ENCODE data around the gene KDM7A.

Gene KDM7A

DNA sequence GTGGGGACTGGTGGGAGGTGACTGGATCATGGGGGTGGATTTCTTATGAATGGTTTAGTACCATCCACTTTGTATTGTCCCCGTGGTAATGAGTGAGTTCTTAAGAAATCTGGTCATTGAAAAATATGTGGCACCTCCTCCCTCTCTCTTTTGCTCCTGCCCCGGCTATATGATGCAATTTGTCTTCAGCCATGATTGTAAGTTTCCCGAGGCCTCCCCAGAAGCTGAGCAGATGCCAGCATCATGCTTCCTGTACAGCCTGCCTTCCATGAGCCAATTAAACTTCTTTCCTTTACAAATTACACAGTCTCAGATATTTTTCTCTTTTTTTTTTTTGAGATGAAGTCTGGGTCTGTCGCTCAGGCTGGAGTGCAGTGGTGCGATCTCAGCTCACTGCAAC, 2.6 kb upstream of the KDM7A start (continued):
- TF ChIP-seq SP3 (tag by site-specific recombination; IDR thresholded peaks at IDR 0.05) = no peak

DNA sequence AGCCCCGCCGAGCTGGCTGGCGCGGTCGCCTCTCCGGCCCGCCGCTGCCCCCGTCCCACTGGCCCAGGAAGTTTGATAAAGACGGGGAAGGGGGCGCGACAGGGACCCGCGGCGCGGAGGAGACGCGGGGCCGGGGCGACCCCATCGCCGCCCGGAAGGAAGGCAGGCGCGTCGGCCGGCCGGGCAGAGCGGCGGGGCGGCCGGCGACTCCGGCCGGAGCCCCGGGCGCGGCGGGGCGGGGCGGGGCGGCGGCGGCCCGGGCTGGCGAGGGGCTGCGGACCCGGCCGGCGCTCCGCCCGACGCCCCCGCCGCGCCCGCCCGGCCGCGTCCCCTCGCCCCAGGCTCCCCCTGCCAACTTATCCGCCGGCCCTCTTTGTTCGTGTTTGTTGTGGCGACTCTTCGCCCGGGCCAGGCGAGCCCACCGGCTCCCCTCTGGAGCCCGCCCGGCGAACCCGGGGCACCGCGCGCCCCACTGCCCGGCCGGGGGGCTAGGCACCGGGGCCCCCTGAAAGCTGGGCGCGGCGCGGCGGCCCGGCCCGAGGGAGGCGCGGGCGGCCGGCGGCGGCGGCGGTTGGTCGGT, 571 bp downstream of the KDM7A start:
- ChIA-PET POLR2A (interaction anchor here (1.5 kb wide), 1 partner anchor 10 kb away, joined by 9 read pairs; no protein-coding TSS in a partner anchor), CTCF (interaction anchor here (0.6 kb wide), 1 partner anchor 544 kb away, joined by 3 read pairs; no protein-coding TSS in a partner anchor)
- no peaks in the 10 kb centered on the region for H3K4me1 ChIP-seq (ENCODE audit: control insufficient read depth, insufficient read depth, low read length)
- H3K4me3 ChIP-seq (ENCODE audit: low read depth, low read length) = peak overlapping the region; percentile 72
- no peaks in the 10 kb centered on the region for H3K9me3 ChIP-seq (ENCODE audit: control insufficient read depth, insufficient read depth, low read depth, low read length)
- H3K27ac ChIP-seq (ENCODE audit: extremely low read depth, low read depth, low read length) = peak overlapping the region; percentile 86
- no peaks in the 10 kb centered on the region for H3K36me3 ChIP-seq (ENCODE audit: control insufficient read depth in 2 of 2, insufficient read depth in 1 of 2, low read length in 2 of 2)
- TF ChIP-seq ZNF560 (tag by site-specific recombination; IDR thresholded peaks at IDR 0.05; ENCODE audit: borderline replicate concordance) (no peak), ZNF140 (tag by site-specific recombination; IDR thresholded peaks at IDR 0.05) (no peak), ZNF16 (tag by site-specific recombination; IDR thresholded peaks at IDR 0.05; ENCODE audit: low read depth) (no peak), ZSCAN16 (tag by site-specific recombination; IDR thresholded peaks at IDR 0.05) (no peak), ZNF335 (tag by site-specific recombination; conservative IDR thresholded peaks at IDR 0.05) (peak; percentile 37; the same call in 1 of the 2 replicates), ZNF791 (tag by site-specific recombination; IDR thresholded peaks at IDR 0.05) (no peak), ZNF585B (tag by site-specific recombination; IDR thresholded peaks at IDR 0.05) (no peak)

DNA sequence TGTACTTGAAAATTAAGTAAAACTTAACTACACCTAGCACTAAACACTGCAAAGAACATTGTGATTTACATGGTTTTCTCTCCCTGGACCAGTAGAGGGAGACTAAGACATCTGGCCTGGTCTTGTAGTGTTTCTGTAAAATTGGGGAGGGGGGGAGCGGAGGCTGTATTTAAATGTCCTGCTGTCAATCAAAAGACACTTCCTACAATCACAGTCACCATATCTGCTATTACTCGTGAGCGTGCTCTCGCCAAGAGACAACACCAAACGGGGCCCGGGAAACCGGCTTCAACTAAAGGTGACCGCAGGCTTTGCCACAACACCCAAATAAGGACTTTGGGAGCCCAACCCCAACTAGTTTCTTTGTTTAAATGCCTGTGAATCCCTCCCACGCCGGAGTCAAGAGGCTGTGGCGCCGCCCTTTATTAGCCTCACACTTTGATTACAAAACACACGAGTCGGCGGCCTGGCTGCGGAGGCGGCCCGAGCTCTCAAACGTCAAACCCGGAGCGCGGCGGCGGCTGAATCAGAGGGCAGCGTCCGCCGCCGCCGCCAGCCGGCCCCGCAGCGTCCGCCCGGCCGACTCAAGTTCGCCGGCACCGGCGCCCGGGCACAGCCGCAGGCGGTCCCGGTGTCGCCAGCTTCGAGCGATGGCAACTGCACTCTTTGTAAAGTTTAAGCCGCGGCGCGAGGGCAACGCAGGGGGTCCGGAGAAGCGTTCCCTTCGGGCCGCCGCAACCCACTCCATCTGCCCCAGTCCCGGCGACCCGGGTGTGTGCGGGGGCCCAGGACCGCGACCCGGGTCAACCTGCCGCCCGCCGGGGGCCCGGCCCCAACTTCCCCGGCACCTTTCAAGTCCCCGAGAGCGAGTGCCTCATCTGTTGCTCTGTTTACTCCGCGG, 1.3 kb downstream of the KDM7A start:
- Histone ChIP-seq H3K4me1 (ENCODE audit: control insufficient read depth, insufficient read depth, low read length) (no peaks in the 10 kb centered on the region), H3K36me3 (ENCODE audit: control insufficient read depth in 2 of 2, insufficient read depth in 1 of 2, low read length in 2 of 2) (no peaks in the 10 kb centered on the region), H3K4me3 (ENCODE audit: low read depth, low read length) (peak overlapping the region; percentile 72), H3K9me3 (ENCODE audit: control insufficient read depth, insufficient read depth, low read depth, low read length) (no peaks in the 10 kb centered on the region), H3K27ac (ENCODE audit: extremely low read depth, low read depth, low read length) (peak overlapping the region; percentile 86)
- ChIA-PET CTCF (interaction anchor here (0.6 kb wide), 2 partner anchors 13 to 545 kb away, joined by 3 read pairs; no protein-coding TSS in a partner anchor), POLR2A (interaction anchor here (0.8 kb wide), 1 partner anchor 10 kb away, joined by 3 read pairs; no protein-coding TSS in a partner anchor)
- TF ChIP-seq, protein P1, sequence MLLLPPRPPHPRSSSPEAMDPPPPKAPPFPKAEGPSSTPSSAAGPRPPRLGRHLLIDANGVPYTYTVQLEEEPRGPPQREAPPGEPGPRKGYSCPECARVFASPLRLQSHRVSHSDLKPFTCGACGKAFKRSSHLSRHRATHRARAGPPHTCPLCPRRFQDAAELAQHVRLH (tag by site-specific recombination; IDR thresholded peaks at IDR 0.05) = no peak
- TF ChIP-seq GLI4 (tag by site-specific recombination; IDR thresholded peaks at IDR 0.05) (no peak), TRIM28 (IDR thresholded peaks at IDR 0.05; ENCODE audit: borderline replicate concordance, low read length) (peak; percentile 61; the same call in 1 of the 2 replicates), ZNF544 (tag by site-specific recombination; IDR thresholded peaks at IDR 0.05) (no peak), ZNF121 (tag by site-specific recombination; IDR thresholded peaks at IDR 0.05) (no peak), GLI2 (tag by site-specific recombination; IDR thresholded peaks at IDR 0.05; ENCODE audit: borderline replicate concordance, low read depth) (no peak), BCL11B (tag by site-specific recombination; IDR thresholded peaks at IDR 0.05; ENCODE audit: low read depth) (no peak), ZNF558 (tag by site-specific recombination; IDR thresholded peaks at IDR 0.05) (peak; percentile 9; the same call in 1 of the 2 replicates), ZNF654 (tag by site-specific recombination; IDR thresholded peaks at IDR 0.05; ENCODE audit: low read depth) (peak; percentile 84), RBAK (tag by site-specific recombination; IDR thresholded peaks at IDR 0.05) (no peak), SP3 (tag by site-specific recombination; IDR thresholded peaks at IDR 0.05) (peak; percentile 51; the same call in 1 of the 2 replicates), PRDM1 (tag by site-specific recombination; IDR thresholded peaks at IDR 0.05) (no peak), ZNF341 (tag by site-specific recombination; IDR thresholded peaks at IDR 0.05; ENCODE audit: low read depth) (peak; percentile 30), ZNF10 (tag by site-specific recombination; IDR thresholded peaks at IDR 0.05) (no peak), MZF1 (tag by site-specific recombination; IDR thresholded peaks at IDR 0.05; ENCODE audit: borderline replicate concordance) (peak; percentile 27; the same call in 1 of the 2 replicates), ZNF174 (tag by site-specific recombination; IDR thresholded peaks at IDR 0.05) (no peak), HOXC10 (CRISPR knock-in tag; IDR thresholded peaks at IDR 0.05) (no peak), ZNF2 (tag by site-specific recombination; IDR thresholded peaks at IDR 0.05) (peak; percentile 87)
- TF ChIP-seq, protein P2, sequence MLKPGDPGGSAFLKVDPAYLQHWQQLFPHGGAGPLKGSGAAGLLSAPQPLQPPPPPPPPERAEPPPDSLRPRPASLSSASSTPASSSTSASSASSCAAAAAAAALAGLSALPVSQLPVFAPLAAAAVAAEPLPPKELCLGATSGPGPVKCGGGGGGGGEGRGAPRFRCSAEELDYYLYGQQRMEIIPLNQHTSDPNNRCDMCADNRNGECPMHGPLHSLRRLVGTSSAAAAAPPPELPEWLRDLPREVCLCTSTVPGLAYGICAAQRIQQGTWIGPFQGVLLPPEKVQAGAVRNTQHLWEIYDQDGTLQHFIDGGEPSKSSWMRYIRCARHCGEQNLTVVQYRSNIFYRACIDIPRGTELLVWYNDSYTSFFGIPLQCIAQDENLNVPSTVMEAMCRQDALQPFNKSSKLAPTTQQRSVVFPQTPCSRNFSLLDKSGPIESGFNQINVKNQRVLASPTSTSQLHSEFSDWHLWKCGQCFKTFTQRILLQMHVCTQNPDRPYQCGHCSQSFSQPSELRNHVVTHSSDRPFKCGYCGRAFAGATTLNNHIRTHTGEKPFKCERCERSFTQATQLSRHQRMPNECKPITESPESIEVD (tag by site-specific recombination; IDR thresholded peaks at IDR 0.05) = peak; percentile 60
- TF ChIP-seq, protein P3, sequence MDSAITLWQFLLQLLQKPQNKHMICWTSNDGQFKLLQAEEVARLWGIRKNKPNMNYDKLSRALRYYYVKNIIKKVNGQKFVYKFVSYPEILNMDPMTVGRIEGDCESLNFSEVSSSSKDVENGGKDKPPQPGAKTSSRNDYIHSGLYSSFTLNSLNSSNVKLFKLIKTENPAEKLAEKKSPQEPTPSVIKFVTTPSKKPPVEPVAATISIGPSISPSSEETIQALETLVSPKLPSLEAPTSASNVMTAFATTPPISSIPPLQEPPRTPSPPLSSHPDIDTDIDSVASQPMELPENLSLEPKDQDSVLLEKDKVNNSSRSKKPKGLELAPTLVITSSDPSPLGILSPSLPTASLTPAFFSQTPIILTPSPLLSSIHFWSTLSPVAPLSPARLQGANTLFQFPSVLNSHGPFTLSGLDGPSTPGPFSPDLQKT (IDR thresholded peaks at IDR 0.05; ENCODE audit: borderline replicate concordance, low read depth, low read length) = no peak
- TF ChIP-seq, protein P4, sequence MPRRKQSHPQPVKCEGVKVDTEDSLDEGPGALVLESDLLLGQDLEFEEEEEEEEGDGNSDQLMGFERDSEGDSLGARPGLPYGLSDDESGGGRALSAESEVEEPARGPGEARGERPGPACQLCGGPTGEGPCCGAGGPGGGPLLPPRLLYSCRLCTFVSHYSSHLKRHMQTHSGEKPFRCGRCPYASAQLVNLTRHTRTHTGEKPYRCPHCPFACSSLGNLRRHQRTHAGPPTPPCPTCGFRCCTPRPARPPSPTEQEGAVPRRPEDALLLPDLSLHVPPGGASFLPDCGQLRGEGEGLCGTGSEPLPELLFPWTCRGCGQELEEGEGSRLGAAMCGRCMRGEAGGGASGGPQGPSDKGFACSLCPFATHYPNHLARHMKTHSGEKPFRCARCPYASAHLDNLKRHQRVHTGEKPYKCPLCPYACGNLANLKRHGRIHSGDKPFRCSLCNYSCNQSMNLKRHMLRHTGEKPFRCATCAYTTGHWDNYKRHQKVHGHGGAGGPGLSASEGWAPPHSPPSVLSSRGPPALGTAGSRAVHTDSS (tag by site-specific recombination; IDR thresholded peaks at IDR 0.05) = no peak; the same call in 1 of the 2 replicates

Data from HEK293 (cell line).